Fibroblast of the aortic adventitia (primary cell): Measurements from ENCODE around the gene KMT2B. TPM values are rescaled to one million over a fixed set of nuclear protein-coding genes. Genes with fewer than 3 reads are reported as not detected.

Experiments
- DNase-seq: peaks from one replicate; pipeline ENCODE4 v3.0.0-alpha.2; 2010; ENCODE audit warnings: low read depth
- H3K4me3 ChIP-seq: 2 replicates; pipeline ENCODE4 v1.5.1; 2011; ENCODE audit warnings: low read depth, mild to moderate bottlenecking, control low read depth, low read length, moderate library complexity
- total RNA-seq: library from RNA; depleted of rRNA; stranded (reverse); fragments of >200 nt; gene quantifications from 2 replicates; pipeline ENCODE4 v1.2.3, GENCODE V29; 2012; ENCODE audit warnings: low replicate concordance
- TF ChIP-seq, protein P1 (sequence below): IDR thresholded peaks from 2 replicates; pipeline ENCODE4 v1.5.1; 2011; ENCODE audit warnings: mild to moderate bottlenecking, low read length, control low read depth, inconsistent platforms; ENCODE audit not compliant: insufficient read depth

KMT2B gene
- total RNA-seq, 1 donor: 6.8 TPM

DNA sequence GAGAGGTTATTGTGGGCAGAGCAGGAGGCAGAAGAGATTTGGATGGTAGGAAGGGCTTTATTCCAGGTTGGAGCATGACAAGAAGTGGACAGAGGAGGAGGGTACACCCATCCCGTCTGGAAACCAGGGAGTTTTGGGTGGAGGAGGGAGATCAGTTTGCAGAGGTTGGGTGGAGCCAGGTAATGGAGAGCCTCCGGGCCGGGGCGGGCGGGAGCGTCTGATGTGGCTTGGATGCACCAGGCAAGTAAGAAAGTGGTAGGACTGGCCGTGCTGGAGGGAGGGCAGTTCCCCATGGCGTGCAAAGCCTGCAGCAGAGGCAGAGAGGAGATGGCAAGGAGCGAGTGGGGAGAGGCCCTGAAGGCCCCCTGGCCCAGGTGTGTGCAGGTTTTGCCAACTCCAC, 13.6 kb downstream of the KMT2B start:
- DNase-seq: no peak
- TF ChIP-seq, protein P1, sequence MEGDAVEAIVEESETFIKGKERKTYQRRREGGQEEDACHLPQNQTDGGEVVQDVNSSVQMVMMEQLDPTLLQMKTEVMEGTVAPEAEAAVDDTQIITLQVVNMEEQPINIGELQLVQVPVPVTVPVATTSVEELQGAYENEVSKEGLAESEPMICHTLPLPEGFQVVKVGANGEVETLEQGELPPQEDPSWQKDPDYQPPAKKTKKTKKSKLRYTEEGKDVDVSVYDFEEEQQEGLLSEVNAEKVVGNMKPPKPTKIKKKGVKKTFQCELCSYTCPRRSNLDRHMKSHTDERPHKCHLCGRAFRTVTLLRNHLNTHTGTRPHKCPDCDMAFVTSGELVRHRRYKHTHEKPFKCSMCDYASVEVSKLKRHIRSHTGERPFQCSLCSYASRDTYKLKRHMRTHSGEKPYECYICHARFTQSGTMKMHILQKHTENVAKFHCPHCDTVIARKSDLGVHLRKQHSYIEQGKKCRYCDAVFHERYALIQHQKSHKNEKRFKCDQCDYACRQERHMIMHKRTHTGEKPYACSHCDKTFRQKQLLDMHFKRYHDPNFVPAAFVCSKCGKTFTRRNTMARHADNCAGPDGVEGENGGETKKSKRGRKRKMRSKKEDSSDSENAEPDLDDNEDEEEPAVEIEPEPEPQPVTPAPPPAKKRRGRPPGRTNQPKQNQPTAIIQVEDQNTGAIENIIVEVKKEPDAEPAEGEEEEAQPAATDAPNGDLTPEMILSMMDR: no peak

GRCh38 chr19:35731779-35732405, 14.1 kb downstream of the KMT2B start:
- TF ChIP-seq, protein P1: no peak
- DNase-seq: no peak
- no peak overlapping the region for H3K4me3 ChIP-seq

More for the DNA sequence above, 13.6 kb downstream of the KMT2B start:
- H3K4me3 ChIP-seq: no peak overlapping the region

GRCh38 chr19:35732540-35733179, 14.9 kb downstream of the KMT2B start:
- no peak overlapping the region for H3K4me3 ChIP-seq
- TF ChIP-seq, protein P1: no peak
- no peak for DNase-seq

DNA sequence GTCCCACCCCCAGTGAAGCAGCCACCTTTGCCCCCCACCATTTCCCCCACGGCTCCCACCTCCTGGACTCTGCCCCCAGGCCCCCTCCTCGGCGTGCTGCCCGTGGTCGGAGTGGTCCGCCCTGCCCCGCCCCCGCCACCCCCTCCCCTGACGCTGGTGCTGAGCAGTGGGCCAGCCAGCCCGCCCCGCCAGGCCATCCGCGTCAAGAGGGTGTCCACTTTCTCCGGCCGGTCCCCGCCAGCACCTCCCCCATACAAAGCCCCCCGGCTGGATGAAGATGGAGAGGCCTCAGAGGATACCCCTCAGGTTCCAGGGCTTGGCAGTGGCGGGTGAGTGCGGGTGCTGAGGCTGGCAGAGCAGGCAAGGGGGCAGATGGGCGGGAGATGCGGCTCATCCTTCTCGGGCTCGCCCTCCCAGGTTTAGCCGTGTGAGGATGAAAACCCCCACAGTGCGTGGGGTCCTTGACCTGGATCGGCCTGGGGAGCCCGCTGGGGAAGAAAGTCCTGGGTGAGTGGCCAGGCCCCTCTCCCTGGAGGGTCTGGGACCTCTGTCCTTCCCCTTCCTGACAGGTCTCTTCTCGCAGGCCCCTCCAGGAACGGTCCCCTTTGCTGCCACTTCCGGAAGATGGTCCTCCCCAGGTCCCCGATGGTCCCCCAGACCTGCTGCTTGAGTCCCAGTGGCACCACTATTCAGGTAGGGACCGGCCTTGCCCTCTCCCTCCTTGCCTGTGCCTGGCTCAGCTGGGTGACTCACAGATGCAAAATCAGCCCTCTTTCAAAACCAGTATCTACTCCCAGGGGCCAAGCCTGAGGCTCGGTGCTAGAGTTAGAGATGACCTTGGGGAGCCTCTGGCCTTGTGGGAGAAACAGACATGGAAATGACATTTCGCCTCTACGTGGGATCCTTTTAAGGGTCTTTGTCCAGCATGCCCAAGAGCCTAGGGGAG, 15.7 kb downstream of the KMT2B start:
- no peak overlapping the region for H3K4me3 ChIP-seq
- no peak for DNase-seq
- TF ChIP-seq, protein P1: no peak

- TF ChIP-seq, protein P1: no peak
- no peak for DNase-seq
- no peak overlapping the region for H3K4me3 ChIP-seq
These were observed 16.5 kb downstream of the KMT2B start for GRCh38 chr19:35734273-35734672.

DNA sequence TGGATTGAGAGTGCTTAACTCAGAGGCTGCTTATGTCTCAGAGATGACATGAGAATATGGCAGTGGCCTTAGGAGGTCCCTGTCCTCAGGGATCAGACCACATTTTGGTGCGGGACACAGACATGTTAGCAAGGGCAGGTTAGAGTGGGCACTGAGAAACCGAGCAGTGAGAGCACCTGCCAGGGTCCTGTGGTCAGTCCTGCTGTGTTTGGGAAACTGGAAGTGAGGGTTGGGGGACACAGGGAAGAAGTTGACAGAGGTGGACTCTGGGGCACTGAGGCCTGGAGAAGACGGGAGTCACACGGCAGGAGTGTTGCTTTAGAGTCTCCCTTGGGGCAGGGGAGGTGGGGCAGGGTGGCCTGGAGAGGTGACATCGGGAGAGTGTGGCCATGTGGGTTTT, 17.1 kb downstream of the KMT2B start:
- no peak overlapping the region for H3K4me3 ChIP-seq
- DNase-seq: no peak
- TF ChIP-seq, protein P1: no peak
